T47D (cell line): ENCODE measurements around the gene B4GALNT1.
"Not testable (repeated sequence)": the region's sequence is repeated elsewhere in the genome, so short reads cannot be mapped to it uniquely, and the experiment has no call there.

Experiments
- DNase-seq, 2 experiments: peaks; one replicate each; pipeline versions ENCODE4 v3.0.0 to v3.0.0-alpha.2; 2011 to 2012; ENCODE audit warnings: low read depth in 1 of 2, low spot score in 1 of 2
- JUND ChIP-seq: IDR thresholded peaks from 2 replicates; pipeline ENCODE4 v1.6.1; 2012; ENCODE audit warnings: low read depth
- in situ Hi-C: cut with HindIII; loops from 2 replicates; pipeline ENCODE4 v1.10.0; 2016; ENCODE audit warnings: low sequenced_read_pairs, low pct_unique_long_range_greater_than_20kb

The B4GALNT1 gene

GRCh38 chr12:57622293-57623245 lies 10.4 kb downstream of the B4GALNT1 start:
- in situ Hi-C loops: no loop called here
- no peak for DNase-seq
- no peak for TF ChIP-seq JUND

GRCh38 chr12:57621497-57622292 lies 11.3 kb downstream of the B4GALNT1 start:
- peak; percentile 43 to 86 for DNase-seq
- in situ Hi-C loops: no loop called here
- no peak for TF ChIP-seq JUND

- in situ Hi-C loops: no loop called here
- no peak for DNase-seq
- no peak for TF ChIP-seq JUND
Observed at GRCh38 chr12:57620936-57621496, 12.0 kb downstream of the B4GALNT1 start.

GRCh38 chr12:57620245-57620935 lies 12.6 kb downstream of the B4GALNT1 start:
- in situ Hi-C loops: no loop called here

GRCh38 chr12:57619434-57620244 lies 13.4 kb downstream of the B4GALNT1 start:
- no peak for TF ChIP-seq JUND
- in situ Hi-C loops: no loop called here
- DNase-seq: no peak

More at GRCh38 chr12:57620245-57620935, 12.6 kb downstream of the B4GALNT1 start:
- no peak for TF ChIP-seq JUND
- no peak for DNase-seq

- TF ChIP-seq JUND: no peak
- in situ Hi-C loops: no loop called here
- no peak for DNase-seq
Observed at GRCh38 chr12:57618966-57619433, 14.0 kb downstream of the B4GALNT1 start.

GRCh38 chr12:57618431-57618830 lies 14.6 kb downstream of the B4GALNT1 start:
- DNase-seq, in situ Hi-C loops: not testable (repeated sequence)

- in situ Hi-C loops: no loop called here
- no peak for DNase-seq
- no peak for TF ChIP-seq JUND
Observed at GRCh38 chr12:57617942-57618341, 15.1 kb downstream of the B4GALNT1 start.

- in situ Hi-C loops: no loop called here
- no peak for TF ChIP-seq JUND
Observed at GRCh38 chr12:57616383-57617101, 16.5 kb downstream of the B4GALNT1 start.

GRCh38 chr12:57615637-57616036 lies 17.4 kb downstream of the B4GALNT1 start:
- no peak for DNase-seq
- in situ Hi-C loops: no loop called here
- no peak for TF ChIP-seq JUND

More at GRCh38 chr12:57616383-57617101, 16.5 kb downstream of the B4GALNT1 start:
- no peak for DNase-seq

- in situ Hi-C loops: no loop called here
- TF ChIP-seq JUND: no peak
- no peak for DNase-seq
Observed at GRCh38 chr12:57614948-57615500, 18.0 kb downstream of the B4GALNT1 start.
